ENCODE data around the gene SULT1C4.
"Not testable (repeated sequence)": the region's sequence is repeated elsewhere in the genome, so short reads cannot be mapped to it uniquely, and the experiment has no call there.

SULT1C4 gene

GRCh38 chr2:108355906-108356734 lies 21.6 kb upstream of the SULT1C4 start:
- Histone ChIP-seq H3K36me3 (ENCODE audit: control insufficient read depth, low read length) (no peaks in the 10 kb centered on the region), H3K27me3 (ENCODE audit: control insufficient read depth, low read length) (peaks cover 2% of the 10 kb centered on the region), H4K20me1 (ENCODE audit: control insufficient read depth, insufficient read depth, low read depth, low read length) (no peaks in the 10 kb centered on the region), H3K9me2 (replicated peaks; ENCODE audit: control insufficient read depth, low read length) (no peaks in the 10 kb centered on the region), H3K4me1 (ENCODE audit: control insufficient read depth, low read length) (no peaks in the 10 kb centered on the region), H3K79me2 (ENCODE audit: control insufficient read depth, low read length) (no peaks in the 10 kb centered on the region), H3K4me3 (ENCODE audit: low read length) (no peak overlapping the region), H3K4me2 (ENCODE audit: low read length) (no peak overlapping the region), H3K27ac (ENCODE audit: low read depth, low read length) (no peak overlapping the region), H3K9me3 (ENCODE audit: control insufficient read depth, insufficient read depth, low read length) (no peaks in the 10 kb centered on the region), H3F3A (ENCODE audit: control insufficient read depth, insufficient read depth) (no peaks in the 10 kb centered on the region)
- TF ChIP-seq EZH2phosphoT487 (IDR thresholded peaks at IDR 0.05; ENCODE audit: borderline replicate concordance, low read length) (no peak), CTCF (IDR thresholded peaks at IDR 0.05; ENCODE audit: low read depth, low read length, poor library complexity, severe bottlenecking) (no peak)

GRCh38 chr2:108359336-108359735 lies 18.4 kb upstream of the SULT1C4 start:
- H4K20me1 ChIP-seq (ENCODE audit: control insufficient read depth, insufficient read depth, low read depth, low read length); H3K4me1 ChIP-seq (ENCODE audit: control insufficient read depth, low read length); H3K27ac ChIP-seq (ENCODE audit: low read depth, low read length); H3F3A ChIP-seq (ENCODE audit: control insufficient read depth, insufficient read depth); H3K79me2 ChIP-seq (ENCODE audit: control insufficient read depth, low read length); H3K4me2 ChIP-seq (ENCODE audit: low read length); H3K36me3 ChIP-seq (ENCODE audit: control insufficient read depth, low read length); H3K9me2 ChIP-seq (replicated peaks; ENCODE audit: control insufficient read depth, low read length); H3K9me3 ChIP-seq (ENCODE audit: control insufficient read depth, insufficient read depth, low read length); H3K27me3 ChIP-seq (ENCODE audit: control insufficient read depth, low read length); H3K4me3 ChIP-seq (ENCODE audit: low read length): not testable (repeated sequence)

GRCh38 chr2:108360776-108361468 lies 16.8 kb upstream of the SULT1C4 start:
- Histone ChIP-seq H3K9me2 (replicated peaks; ENCODE audit: control insufficient read depth, low read length) (no peaks in the 10 kb centered on the region), H3K4me3 (ENCODE audit: low read length) (no peak overlapping the region), H3K27ac (ENCODE audit: low read depth, low read length) (no peak overlapping the region), H3K4me2 (ENCODE audit: low read length) (no peak overlapping the region), H3F3A (ENCODE audit: control insufficient read depth, insufficient read depth) (no peaks in the 10 kb centered on the region), H3K9me3 (ENCODE audit: control insufficient read depth, insufficient read depth, low read length) (no peaks in the 10 kb centered on the region), H3K36me3 (ENCODE audit: control insufficient read depth, low read length) (no peaks in the 10 kb centered on the region), H3K79me2 (ENCODE audit: control insufficient read depth, low read length) (no peaks in the 10 kb centered on the region), H3K4me1 (ENCODE audit: control insufficient read depth, low read length) (no peaks in the 10 kb centered on the region), H3K27me3 (ENCODE audit: control insufficient read depth, low read length) (peaks cover 4% of the 10 kb centered on the region), H4K20me1 (ENCODE audit: control insufficient read depth, insufficient read depth, low read depth, low read length) (no peaks in the 10 kb centered on the region)
- TF ChIP-seq CTCF (IDR thresholded peaks at IDR 0.05; ENCODE audit: low read depth, low read length, poor library complexity, severe bottlenecking) (no peak), EZH2phosphoT487 (IDR thresholded peaks at IDR 0.05; ENCODE audit: borderline replicate concordance, low read length) (no peak)

All from DOHH2 (cell line).